Skeletal muscle tissue (tissue), 4 donors: Measurements from ENCODE around the gene NCOA5. TPM values are rescaled to one million over a fixed set of nuclear protein-coding genes. Genes with fewer than 3 reads are reported as not detected.

Experiments used
- H3K27ac ChIP-seq: one replicate; pipeline ENCODE4 v1.7.0; 2013; ENCODE audit warnings: mild to moderate bottlenecking, low read depth, low read length, inconsistent platforms
- H3K27me3 ChIP-seq, 3 donors: one replicate each; pipeline ENCODE4 v1.7.0; 2013; ENCODE audit warnings: low read length in 3 of 3; ENCODE audit not compliant: control insufficient read depth in 3 of 3, insufficient read depth in 3 of 3
- H3K36me3 ChIP-seq, 3 donors: one replicate each; pipeline ENCODE4 v1.7.0; 2013; ENCODE audit warnings: low read length in 3 of 3; ENCODE audit not compliant: control insufficient read depth in 3 of 3, insufficient read depth in 3 of 3
- H3K4me1 ChIP-seq, 3 donors: one replicate each; pipeline ENCODE4 v1.7.0; 2013; ENCODE audit warnings: low read length in 3 of 3, mild to moderate bottlenecking in 3 of 3; ENCODE audit not compliant: control insufficient read depth in 3 of 3, insufficient read depth in 3 of 3
- H3K4me3 ChIP-seq, 3 donors: one replicate each; pipeline ENCODE4 v1.7.0; 2013; ENCODE audit warnings: low read length in 3 of 3
- H3K9ac ChIP-seq, 3 donors: one replicate each; pipeline ENCODE4 v1.7.0; 2013; ENCODE audit warnings: low read length in 3 of 3, mild to moderate bottlenecking in 3 of 3, moderate library complexity in 2 of 3, low read depth in 1 of 3
- H3K9me3 ChIP-seq, 3 donors: one replicate each; pipeline ENCODE4 v1.7.0; 2013; ENCODE audit warnings: low read length in 3 of 3; ENCODE audit not compliant: control insufficient read depth in 3 of 3
- total RNA-seq: library from RNA; depleted of rRNA; stranded (reverse); fragments of >200 nt; gene quantifications from one replicate; pipeline ENCODE4 v1.2.3, GENCODE V29; 2014
- donor health status: Osteomylitis.

NCOA5 gene
- total RNA-seq, 1 donor from 2014 or later: 10.4 TPM

DNA sequence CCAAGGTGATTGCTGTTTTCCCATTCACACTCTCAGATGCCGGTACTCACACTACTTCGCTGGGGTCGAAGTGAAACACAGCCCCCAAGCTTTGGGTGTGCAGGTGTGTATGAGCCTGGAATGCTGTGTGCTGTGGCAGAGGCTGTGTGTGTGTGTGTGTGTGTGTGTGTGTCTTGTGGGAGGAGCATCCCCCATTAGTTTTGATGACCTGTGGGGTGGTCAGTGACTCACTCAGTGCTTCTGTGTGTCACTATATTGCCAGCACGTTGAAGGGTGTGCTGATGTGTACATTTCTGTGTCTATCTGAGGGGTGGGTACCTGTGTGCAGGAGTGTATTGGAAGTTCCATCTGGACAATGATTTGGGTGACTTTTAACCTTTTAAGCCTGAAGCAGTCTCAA is 65.8 kb downstream of the NCOA5 start:
- Histone ChIP-seq H3K27ac (no peak overlapping the region), H3K36me3 (no peaks in the 10 kb centered on the region), H3K4me1 (peaks cover 0 to 2% (median 0%) of the 10 kb centered on the region in 3 donors), H3K4me3 (no peak overlapping the region), H3K9me3 (no peaks in the 10 kb centered on the region), H3K9ac (no peak overlapping the region), H3K27me3 (peaks cover 68 to 75% (median 74%) of the 10 kb centered on the region in 3 donors)

DNA sequence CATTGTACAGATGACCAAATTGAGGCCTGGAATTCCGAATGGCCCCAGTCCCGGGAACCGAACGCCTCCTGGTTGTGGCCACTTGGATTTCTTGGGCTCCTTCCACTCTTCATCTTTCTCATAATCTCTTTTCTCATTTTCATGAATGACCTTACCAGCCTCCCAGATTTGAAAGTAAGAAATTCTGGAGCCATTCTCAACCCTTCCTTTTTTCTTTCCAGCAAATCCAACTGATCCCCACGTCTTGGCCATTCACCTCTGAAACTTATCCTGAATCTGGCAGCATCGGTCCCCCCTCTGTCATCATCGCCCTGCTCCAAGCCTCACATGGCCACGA is 66.6 kb downstream of the NCOA5 start:
- H3K27me3 ChIP-seq: peaks cover 72 to 75% (median 74%) of the 10 kb centered on the region in 3 donors

DNA sequence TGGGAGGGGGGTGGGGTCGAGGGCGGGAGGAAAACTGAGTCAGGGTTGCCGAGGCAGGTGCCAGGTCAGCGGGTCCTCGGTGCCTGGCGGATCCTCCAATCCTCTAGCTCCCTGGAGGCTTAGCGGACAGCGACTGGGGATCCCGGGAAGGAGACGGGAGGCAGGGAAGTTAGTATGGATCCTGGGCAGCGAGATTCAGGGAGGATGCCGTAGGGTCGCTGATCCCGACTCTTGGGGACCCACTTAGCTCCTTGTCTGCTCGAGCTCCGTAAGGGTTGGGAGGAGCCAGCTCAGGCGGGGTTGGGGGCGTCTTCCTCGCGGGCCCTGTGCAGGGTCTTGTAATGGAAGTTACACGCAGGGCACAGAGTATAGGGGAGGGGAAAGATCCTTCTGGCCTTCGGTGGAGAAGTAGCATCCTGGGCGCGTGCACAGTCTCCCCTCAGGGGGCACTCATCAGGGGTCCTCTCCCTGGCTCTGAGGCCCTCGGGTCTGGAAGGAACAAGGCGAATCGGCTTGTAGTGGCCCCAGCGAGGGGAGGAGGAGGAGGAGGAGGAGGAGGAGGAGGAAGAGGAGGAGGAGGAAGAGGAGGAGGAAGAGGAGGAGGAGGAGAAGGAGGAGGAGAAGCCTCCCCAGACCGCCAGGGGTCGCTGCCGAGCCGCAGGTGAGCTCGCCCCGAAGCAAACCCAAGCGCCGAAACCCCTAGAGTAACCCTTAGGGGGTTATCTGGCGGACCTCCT is 67.2 kb downstream of the NCOA5 start:
- Histone ChIP-seq H3K4me1 (peaks cover 0 to 2% (median 0%) of the 10 kb centered on the region in 3 donors), H3K36me3 (no peaks in the 10 kb centered on the region), H3K27ac (no peak overlapping the region), H3K9me3 (no peaks in the 10 kb centered on the region), H3K4me3 (no peak overlapping the region), H3K9ac (no peak overlapping the region), H3K27me3 (peaks cover 70 to 72% (median 72%) of the 10 kb centered on the region in 3 donors)

More for the DNA sequence above, 66.6 kb downstream of the NCOA5 start:
- Histone ChIP-seq H3K4me1 (peaks cover 0 to 2% (median 0%) of the 10 kb centered on the region in 3 donors), H3K36me3 (no peaks in the 10 kb centered on the region), H3K9me3 (no peaks in the 10 kb centered on the region), H3K4me3 (no peak overlapping the region), H3K9ac (no peak overlapping the region), H3K27ac (no peak overlapping the region)

DNA sequence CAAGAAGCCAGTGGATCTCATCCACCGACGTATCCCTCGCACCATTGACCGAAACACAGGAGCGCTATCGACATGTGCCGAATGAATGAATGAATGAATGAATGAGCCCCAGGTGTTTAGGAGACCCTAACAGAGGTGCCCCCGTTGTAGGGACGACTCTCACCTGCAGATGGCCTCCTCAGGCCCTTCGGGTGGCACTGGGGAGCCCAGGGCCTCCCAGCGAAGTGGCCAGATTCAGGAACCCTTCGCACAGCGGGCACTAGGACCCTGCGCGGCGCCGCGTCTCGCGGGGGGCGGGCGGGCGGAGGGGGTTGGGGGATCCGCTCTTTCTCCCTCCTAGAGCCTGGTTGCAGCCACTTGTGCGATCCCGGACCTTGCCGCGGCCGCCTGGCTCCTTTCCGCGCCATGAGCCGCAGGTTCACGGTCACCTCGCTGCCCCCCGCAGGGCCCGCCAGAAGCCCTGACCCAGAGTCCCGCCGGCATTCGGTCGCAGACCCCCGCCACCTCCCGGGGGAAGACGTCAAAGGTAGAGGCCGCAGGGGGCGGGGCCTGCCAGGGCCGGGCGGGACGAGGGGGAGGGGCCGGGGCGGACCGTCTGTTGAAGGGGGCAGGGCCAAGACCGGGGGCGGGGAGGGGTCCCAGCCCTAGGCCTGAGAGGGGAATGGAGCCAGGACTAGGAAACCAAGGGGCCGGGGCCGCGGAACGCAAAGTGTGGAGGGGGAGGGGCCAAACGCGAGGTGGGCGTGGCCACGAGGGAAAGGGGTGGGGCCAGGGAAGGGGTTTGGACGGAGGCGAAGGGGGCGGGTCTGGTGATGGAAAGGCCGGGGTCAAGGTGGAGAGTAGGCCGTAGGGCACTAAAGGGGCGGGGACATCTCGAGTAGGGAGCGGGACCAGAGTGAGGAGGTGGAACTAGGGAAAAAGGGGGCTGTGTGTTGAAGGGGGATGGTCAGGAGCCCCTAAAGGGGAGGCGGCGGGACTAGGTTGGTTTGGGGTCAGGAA is 68.1 kb downstream of the NCOA5 start:
- Histone ChIP-seq H3K9me3 (no peaks in the 10 kb centered on the region), H3K4me3 (no peak overlapping the region), H3K27me3 (peaks cover 61 to 76% (median 69%) of the 10 kb centered on the region in 3 donors), H3K27ac (no peak overlapping the region), H3K9ac (no peak overlapping the region), H3K36me3 (no peaks in the 10 kb centered on the region), H3K4me1 (peaks cover 0 to 2% (median 0%) of the 10 kb centered on the region in 3 donors)

DNA sequence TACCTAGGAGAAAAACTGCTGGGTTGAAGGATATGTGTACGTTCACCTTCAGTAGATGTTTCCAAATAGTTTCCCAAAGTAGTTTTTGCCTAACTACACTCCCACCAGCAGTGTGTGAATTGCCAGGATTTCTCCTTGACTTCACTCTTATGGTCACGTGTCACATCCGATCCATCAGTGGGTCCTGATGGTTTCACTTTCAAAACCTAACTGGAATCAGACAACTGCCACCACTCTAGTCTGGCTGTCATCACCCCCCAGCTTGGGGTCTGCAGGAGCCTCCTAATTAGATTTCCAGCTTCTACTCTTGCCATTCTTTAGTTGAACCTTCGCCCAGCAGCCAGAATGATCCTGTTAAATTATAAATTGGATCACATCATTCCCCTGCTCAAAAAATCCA is 69.2 kb downstream of the NCOA5 start:
- Histone ChIP-seq H3K9me3 (no peaks in the 10 kb centered on the region), H3K27ac (no peak overlapping the region), H3K9ac (no peak overlapping the region), H3K27me3 (peaks cover 60 to 76% (median 66%) of the 10 kb centered on the region in 3 donors), H3K4me3 (no peak overlapping the region), H3K36me3 (no peaks in the 10 kb centered on the region), H3K4me1 (peaks cover 0 to 2% (median 0%) of the 10 kb centered on the region in 3 donors)

DNA sequence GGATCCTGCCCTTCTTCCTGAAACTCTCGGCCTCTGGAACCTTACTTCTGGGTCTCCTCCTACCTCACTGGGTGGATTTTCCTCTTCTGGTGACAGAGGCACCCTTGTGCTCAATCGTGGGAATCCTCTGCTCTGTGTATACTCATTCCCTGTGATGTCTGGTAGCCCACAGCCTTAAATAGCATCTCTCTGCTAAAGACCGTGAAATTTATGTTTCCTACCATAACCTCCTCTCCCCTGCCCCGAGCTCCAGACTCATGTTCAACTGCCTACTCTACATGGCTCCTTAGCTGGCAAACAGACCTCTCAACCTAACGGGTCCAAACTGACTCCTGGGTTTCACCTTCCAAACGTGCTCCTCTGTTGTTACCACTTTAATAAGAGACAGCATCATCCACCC is 71.2 kb downstream of the NCOA5 start:
- H3K27me3 ChIP-seq: peaks cover 51 to 74% (median 65%) of the 10 kb centered on the region in 3 donors
- no peaks in the 10 kb centered on the region for H3K36me3 ChIP-seq
- H3K27ac ChIP-seq: no peak overlapping the region
- H3K9me3 ChIP-seq: no peaks in the 10 kb centered on the region
- no peak overlapping the region for H3K9ac ChIP-seq
- no peak overlapping the region for H3K4me3 ChIP-seq
- peaks cover 0 to 5% (median 3%) of the 10 kb centered on the region in 3 donors for H3K4me1 ChIP-seq

DNA sequence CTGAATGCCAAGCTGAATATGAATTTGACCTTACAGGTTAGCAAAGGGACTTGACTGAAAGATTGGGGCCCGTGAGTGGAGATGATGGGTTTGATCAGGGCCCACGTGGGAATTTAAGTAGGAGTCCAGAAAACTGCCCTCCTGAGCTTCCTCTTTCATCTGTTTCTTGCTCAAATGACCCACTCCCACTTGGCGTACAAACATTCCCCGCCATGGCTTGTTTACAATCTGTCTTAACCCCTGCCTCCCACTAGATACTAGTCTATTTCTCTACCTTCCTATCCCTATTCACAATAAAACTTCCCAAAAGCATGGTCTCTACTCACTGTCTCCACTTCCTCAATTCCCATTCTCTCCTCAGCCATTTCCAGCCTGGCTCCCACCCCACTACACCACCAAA is 71.7 kb downstream of the NCOA5 start:
- Histone ChIP-seq H3K36me3 (no peaks in the 10 kb centered on the region), H3K27ac (no peak overlapping the region), H3K27me3 (peaks cover 51 to 75% (median 65%) of the 10 kb centered on the region in 3 donors), H3K4me1 (peaks cover 0 to 5% (median 3%) of the 10 kb centered on the region in 3 donors), H3K9me3 (no peaks in the 10 kb centered on the region), H3K4me3 (no peak overlapping the region), H3K9ac (no peak overlapping the region)

DNA sequence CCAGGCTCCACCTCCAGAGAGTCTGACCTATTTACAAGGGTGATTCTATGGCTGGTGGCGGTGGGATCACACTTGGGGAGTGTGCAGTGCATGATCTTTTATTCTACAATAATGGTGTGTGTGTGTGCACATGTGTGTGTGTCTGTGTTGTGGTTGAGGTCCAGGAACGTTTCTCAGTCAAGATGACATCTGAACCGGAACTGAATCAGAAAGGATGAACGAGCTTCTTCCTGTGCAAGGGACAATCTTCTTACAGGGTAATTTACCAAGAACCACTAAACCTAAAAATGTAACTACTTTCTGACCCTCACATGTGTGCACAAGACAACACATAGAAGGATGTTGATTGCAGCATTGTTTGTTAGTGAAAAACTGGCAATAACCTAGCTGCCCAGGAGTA is 72.5 kb downstream of the NCOA5 start:
- peaks cover 54 to 76% (median 66%) of the 10 kb centered on the region in 3 donors for H3K27me3 ChIP-seq
- no peak overlapping the region for H3K27ac ChIP-seq
- H3K9ac ChIP-seq: no peak overlapping the region
- no peaks in the 10 kb centered on the region for H3K9me3 ChIP-seq
- H3K36me3 ChIP-seq: no peaks in the 10 kb centered on the region
- H3K4me1 ChIP-seq: peaks cover 0 to 3% (median 3%) of the 10 kb centered on the region in 3 donors
- H3K4me3 ChIP-seq: no peak overlapping the region

DNA sequence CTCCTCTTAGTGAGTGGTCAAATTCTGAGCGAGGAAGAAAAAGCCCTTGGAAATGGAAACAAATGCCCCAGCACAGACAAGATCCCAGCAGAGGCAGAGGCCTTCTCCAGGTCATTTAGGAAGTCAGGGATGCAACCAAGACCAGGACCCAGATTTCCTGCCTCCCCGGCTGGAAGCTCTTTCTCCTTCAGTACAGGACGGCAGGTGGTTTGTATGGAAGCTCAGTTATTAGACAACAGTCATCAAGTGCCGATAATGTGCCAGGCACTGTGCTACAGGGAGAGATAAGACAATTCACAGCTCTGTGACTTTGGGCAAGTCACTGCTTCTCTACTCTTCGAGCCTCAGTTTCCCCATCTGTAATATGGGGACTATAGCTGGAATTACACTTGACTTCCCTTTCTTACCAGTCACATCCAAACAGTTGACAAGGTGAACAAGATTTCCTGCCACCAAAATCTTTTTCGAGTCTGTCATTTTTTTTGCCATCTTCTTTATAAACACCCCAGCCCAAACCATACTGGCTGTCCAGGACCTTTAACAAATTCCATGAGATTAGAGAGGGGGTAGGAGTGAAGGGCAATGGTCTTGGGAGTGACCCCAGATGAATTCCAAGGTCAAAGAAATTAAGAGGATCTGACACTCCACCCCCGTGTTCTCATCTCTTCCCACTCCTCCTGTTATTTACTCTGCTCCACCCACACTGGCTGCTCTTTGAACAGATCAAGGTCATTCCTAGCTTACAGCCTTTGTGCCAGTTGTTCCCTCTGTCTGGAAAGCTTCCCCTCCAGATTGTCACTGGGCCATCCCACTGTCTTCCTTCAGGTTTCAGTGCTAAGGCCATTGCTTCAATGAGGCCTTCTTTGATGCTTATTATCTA is 75.0 kb downstream of the NCOA5 start:
- no peaks in the 10 kb centered on the region for H3K9me3 ChIP-seq
- no peak overlapping the region for H3K4me3 ChIP-seq
- H3K4me1 ChIP-seq: peaks cover 0 to 12% (median 7%) of the 10 kb centered on the region in 3 donors
- no peak overlapping the region for H3K9ac ChIP-seq
- H3K27ac ChIP-seq: no peak overlapping the region
- H3K27me3 ChIP-seq: peaks cover 62 to 78% (median 77%) of the 10 kb centered on the region in 3 donors
- H3K36me3 ChIP-seq: no peaks in the 10 kb centered on the region
